Glomerular visceral epithelial cell (primary cell): Measurements from ENCODE around the gene KCNH2.

Experiments
- DNase-seq: peaks from one replicate; pipeline ENCODE4 v3.0.0-alpha.2; 2016; ENCODE audit errors: extremely low spot score

KCNH2 gene

GRCh38 chr7:150961510-150962289, 16.4 kb downstream of the KCNH2 start:
- no peak for DNase-seq

- no peak for DNase-seq
Measured at GRCh38 chr7:150959739-150960734, 18.1 kb downstream of the KCNH2 start.

GRCh38 chr7:150959081-150959480, 19.0 kb downstream of the KCNH2 start:
- DNase-seq = no peak

- no peak for DNase-seq
Measured at GRCh38 chr7:150958597-150958996, 19.5 kb downstream of the KCNH2 start.

- DNase-seq = no peak
Measured at GRCh38 chr7:150958062-150958552, 20.0 kb downstream of the KCNH2 start.

GRCh38 chr7:150957133-150958020, 20.7 kb downstream of the KCNH2 start:
- DNase-seq = no peak

- DNase-seq = no peak
Measured at GRCh38 chr7:150956395-150957132, 21.6 kb downstream of the KCNH2 start.

- DNase-seq = no peak
Measured at GRCh38 chr7:150955519-150956394, 22.4 kb downstream of the KCNH2 start.

GRCh38 chr7:150954986-150955518, 23.1 kb downstream of the KCNH2 start:
- DNase-seq = no peak

GRCh38 chr7:150954201-150954985, 23.7 kb downstream of the KCNH2 start:
- no peak for DNase-seq

GRCh38 chr7:150953061-150953997, 24.8 kb downstream of the KCNH2 start:
- DNase-seq = no peak

GRCh38 chr7:150952331-150953050, 25.6 kb downstream of the KCNH2 start:
- no peak for DNase-seq

GRCh38 chr7:150951521-150951920, 26.6 kb downstream of the KCNH2 start:
- no peak for DNase-seq

- no peak for DNase-seq
Measured at GRCh38 chr7:150951181-150951520, 27.0 kb downstream of the KCNH2 start.

- DNase-seq = no peak
Measured at GRCh38 chr7:150950496-150951180, 27.5 kb downstream of the KCNH2 start.

GRCh38 chr7:150949971-150950491, 28.1 kb downstream of the KCNH2 start:
- no peak for DNase-seq
